Activated naive CD8-positive, alpha-beta T cell treated with anti-CD3 and anti-CD28 coated beads, Interleukin-2, amount 50 U/mL, for 24 hours (primary cell): Measurements from ENCODE around the gene UBAP1.
A peak's percentile ranks its signal among the peaks of the same experiment; 100 is the strongest.
"Not testable (repeated sequence)": the region's sequence is repeated elsewhere in the genome, so short reads cannot be mapped to it uniquely, and the experiment has no call there.

ENCODE experiments used
- ATAC-seq: fragments of 150-1000 bp; cut with Tn5 transposase; one replicate; pipeline ENCODE4 v1.10.0; 2021
- DNase-seq: peaks from one replicate; pipeline ENCODE4 v3.0.0; 2021
- H3K27ac Mint-ChIP-seq: one replicate; pipeline ENCODE4 v1.8.0; 2021; ENCODE audit warnings: mild to moderate bottlenecking, mixed read lengths
- H3K27me3 Mint-ChIP-seq: one replicate; pipeline ENCODE4 v1.8.0; 2021; ENCODE audit warnings: mixed read lengths
- H3K36me3 Mint-ChIP-seq: one replicate; pipeline ENCODE4 v1.8.0; 2021; ENCODE audit warnings: low read depth, mixed read lengths
- H3K4me1 Mint-ChIP-seq: one replicate; pipeline ENCODE4 v1.8.0; 2021; ENCODE audit warnings: mixed read lengths
- H3K4me3 Mint-ChIP-seq: one replicate; pipeline ENCODE4 v1.8.0; 2021; ENCODE audit warnings: mild to moderate bottlenecking, moderate library complexity, mixed read lengths
- H3K9me3 Mint-ChIP-seq: one replicate; pipeline ENCODE4 v1.8.0; 2021; ENCODE audit warnings: mixed read lengths

Gene UBAP1

DNA sequence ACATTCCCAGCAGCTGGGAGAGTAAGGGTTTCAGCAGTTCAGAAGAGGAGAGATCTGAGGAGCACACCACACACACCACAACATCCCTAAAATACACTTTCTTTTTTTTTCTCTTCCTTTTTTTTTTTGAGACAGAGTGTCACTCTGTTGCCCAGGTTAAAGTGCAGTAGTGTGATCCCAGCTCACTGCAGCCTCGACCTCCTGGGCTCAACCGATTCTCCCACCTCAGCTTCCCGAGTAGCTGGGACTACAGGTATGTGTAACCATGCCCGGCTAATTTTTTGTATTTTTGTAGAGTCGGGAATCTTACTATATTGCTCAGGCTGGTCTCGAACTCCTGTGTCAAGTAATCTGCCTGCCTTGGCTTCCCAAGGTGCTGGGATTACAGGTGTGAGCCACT lies 9.7 kb upstream of the UBAP1 start:
- Mint-ChIP-seq H3K27me3 (no peaks in the 10 kb centered on the region), H3K4me3 (no peak overlapping the region), H3K9me3 (no peaks in the 10 kb centered on the region), H3K4me1 (peaks cover 12% of the 10 kb centered on the region), H3K36me3 (no peaks in the 10 kb centered on the region), H3K27ac (no peak overlapping the region)
- ATAC-seq (no peak), DNase-seq (no peak)

DNA sequence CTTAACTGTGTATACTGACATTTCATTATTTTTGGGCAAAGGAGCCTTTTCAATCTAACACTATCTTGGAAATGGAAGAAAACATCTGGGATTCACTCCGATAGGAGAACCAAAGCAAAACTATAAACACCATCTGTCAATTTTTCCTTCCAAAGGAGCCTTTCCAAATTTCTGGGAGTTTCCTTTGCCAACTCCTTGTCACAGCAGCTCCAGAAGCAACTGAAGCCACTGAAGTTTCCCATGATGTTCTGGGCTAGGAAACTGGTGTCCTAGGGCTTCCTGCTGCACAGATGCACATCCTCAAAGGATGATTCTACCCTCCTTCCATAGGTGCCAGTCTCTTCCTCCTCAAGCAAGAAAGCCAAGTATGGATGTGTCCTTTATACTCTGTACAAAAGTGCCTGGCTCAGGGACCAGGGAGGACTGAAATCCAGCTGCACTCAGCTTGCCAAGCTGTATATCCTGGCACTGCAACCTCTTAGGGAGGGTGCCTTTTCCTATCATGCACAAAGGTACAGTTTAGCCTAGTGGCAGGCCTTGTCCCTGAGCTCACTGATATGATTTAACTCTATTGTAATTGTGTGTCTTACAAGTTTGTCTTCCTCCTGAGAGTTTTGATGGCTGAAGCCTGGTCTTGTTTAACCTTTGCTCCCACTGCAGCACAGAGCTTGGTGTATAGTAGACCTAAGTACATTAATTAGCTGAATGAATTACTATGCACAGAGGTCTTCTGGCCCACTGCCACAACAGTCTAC lies 8.4 kb upstream of the UBAP1 start:
- no peaks in the 10 kb centered on the region for H3K36me3 Mint-ChIP-seq
- ATAC-seq (no peak), DNase-seq (no peak)

GRCh38 chr9:34171753-34172535 lies 6.9 kb upstream of the UBAP1 start:
- DNase-seq (peak; percentile 48), ATAC-seq (peak; percentile 86)
- H3K9me3 Mint-ChIP-seq = no peaks in the 10 kb centered on the region
- H3K27me3 Mint-ChIP-seq = no peaks in the 10 kb centered on the region
- H3K36me3 Mint-ChIP-seq = no peaks in the 10 kb centered on the region
- H3K4me1 Mint-ChIP-seq = peaks cover 20% of the 10 kb centered on the region
- peak overlapping the region; percentile 60 for H3K4me3 Mint-ChIP-seq
- H3K27ac Mint-ChIP-seq = peak overlapping the region; percentile 70

More for the DNA sequence above, 8.4 kb upstream of the UBAP1 start:
- H3K9me3 Mint-ChIP-seq = no peaks in the 10 kb centered on the region
- H3K4me1 Mint-ChIP-seq = peaks cover 12% of the 10 kb centered on the region
- no peak overlapping the region for H3K4me3 Mint-ChIP-seq
- H3K27me3 Mint-ChIP-seq = no peaks in the 10 kb centered on the region
- H3K27ac Mint-ChIP-seq = no peak overlapping the region

- Mint-ChIP-seq H3K4me3 (no peak overlapping the region), H3K27ac (no peak overlapping the region), H3K36me3 (no peaks in the 10 kb centered on the region), H3K9me3 (no peaks in the 10 kb centered on the region), H3K27me3 (no peaks in the 10 kb centered on the region), H3K4me1 (peaks cover 41% of the 10 kb centered on the region)
- no peak for ATAC-seq
- no peak for DNase-seq
Measured at GRCh38 chr9:34176089-34176488, 2.8 kb upstream of the UBAP1 start.

DNA sequence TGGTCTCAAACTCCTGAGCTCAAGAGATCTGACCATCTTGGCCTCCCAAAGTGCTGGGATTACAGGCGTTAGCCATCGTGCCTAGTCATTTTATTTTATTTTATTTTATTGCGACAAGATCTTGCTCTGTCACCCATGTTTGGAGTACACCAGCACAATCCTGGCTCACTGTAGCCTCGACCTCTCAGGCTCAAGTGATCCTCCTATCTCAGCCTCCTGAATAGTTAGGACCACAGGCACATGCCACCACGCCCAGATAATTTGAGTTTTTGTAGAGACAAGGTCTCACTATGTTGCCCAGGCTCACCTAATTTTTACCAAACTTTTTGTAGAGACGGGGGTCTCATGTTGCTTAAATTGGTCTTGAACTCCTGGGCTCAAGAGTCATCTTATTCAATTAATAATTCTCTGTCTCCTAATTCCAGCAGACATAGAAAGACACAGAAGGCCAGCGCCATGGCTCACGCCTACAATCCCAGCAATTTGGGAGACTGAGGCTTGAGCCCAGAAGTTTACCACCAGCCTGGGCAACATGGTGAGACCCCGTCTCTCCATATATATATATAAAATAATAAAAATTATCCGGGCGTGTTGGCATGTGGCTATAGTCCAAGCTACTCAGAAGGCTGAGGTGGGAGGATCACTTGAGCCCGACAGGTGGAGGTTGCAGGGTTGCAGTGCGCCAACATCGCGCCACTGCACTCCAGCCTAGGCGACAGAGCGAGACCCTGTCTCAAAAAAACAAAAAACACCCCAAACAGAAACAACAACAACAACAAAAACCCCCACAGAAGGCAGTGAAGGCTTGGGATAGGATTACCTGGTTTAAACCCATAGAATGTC lies 1.0 kb upstream of the UBAP1 start:
- H3K27ac Mint-ChIP-seq = peak overlapping the region; percentile 97
- H3K9me3 Mint-ChIP-seq = no peaks in the 10 kb centered on the region
- H3K27me3 Mint-ChIP-seq = no peaks in the 10 kb centered on the region
- DNase-seq (no peak), ATAC-seq (no peak)
- peaks cover 29% of the 10 kb centered on the region for H3K4me1 Mint-ChIP-seq
- H3K36me3 Mint-ChIP-seq = no peaks in the 10 kb centered on the region
- peak overlapping the region; percentile 99 for H3K4me3 Mint-ChIP-seq

DNA sequence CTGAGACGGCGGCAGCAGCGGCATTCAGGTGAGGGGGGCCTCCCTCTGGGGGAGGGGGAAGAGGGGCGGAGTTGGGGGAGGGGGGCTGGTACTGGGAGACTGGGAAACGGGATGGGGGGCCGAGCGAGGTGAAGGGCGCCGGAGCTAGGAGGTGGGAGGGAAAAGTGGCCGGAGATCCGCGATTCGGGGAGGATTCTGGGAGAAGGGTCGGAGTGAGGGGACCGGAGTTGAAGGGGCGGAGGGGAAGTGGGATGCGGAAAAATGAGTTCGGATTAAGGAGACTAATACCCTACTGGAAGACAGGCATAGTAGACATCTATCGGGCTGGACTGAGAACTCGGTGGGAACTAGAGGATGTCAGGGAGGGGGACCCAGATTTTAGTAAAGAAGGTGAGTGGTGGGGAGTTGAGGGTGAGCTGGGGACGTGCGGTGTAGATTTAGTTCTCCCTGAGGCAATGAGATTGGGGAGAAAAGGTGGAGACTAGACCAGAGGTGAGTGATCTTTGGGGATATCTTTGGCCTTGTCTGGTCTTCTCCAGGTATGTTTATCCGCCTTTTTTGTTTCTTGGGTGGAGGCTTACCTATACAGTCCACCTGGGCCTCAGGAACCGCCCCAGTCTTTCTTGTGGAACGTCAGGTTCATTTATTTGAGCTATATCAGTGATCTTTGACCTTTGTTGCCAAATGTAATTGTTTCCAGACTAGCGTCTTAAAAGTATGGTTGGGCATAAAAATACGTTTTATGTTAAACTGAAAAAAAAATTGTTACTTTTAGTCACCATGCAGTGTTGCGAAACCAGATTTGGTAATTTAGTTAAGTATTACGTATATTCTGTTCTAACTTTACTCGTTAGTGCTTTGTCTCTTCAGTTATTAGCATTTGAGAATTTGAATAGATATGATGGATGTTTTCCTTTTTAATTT lies 632 bp downstream of the UBAP1 start:
- peak; percentile 3 for ATAC-seq
- H3K4me3 Mint-ChIP-seq = peak overlapping the region; percentile 99
- peak overlapping the region; percentile 97 for H3K27ac Mint-ChIP-seq
- H3K4me1 Mint-ChIP-seq = peaks cover 29% of the 10 kb centered on the region
- H3K27me3 Mint-ChIP-seq = no peaks in the 10 kb centered on the region
- peaks cover 4% of the 10 kb centered on the region for H3K36me3 Mint-ChIP-seq
- H3K9me3 Mint-ChIP-seq = no peaks in the 10 kb centered on the region
- DNase-seq = no peak

GRCh38 chr9:34185778-34186551 lies 7.1 kb downstream of the UBAP1 start:
- Mint-ChIP-seq H3K27ac (peak overlapping the region; percentile 75), H3K27me3 (no peaks in the 10 kb centered on the region), H3K36me3 (peaks cover 15% of the 10 kb centered on the region), H3K4me3 (no peak overlapping the region), H3K9me3 (no peaks in the 10 kb centered on the region), H3K4me1 (peaks cover 38% of the 10 kb centered on the region)
- peak; percentile 99 for ATAC-seq
- DNase-seq = no peak

DNA sequence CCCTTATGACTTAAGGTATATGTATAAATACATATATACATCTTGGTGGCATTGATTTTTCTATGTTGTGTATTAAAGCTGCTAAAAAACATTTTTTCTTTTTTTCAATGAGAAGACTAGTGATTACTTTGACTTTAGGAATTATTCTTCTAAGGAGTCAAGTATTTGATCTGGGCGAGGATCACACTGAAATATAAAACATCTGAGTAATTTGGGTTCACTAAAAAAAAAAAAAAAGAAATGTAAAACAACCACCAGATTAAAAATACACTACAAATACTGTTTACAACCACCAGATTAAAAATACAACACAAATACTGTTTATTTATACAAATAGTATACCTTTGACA lies 9.0 kb downstream of the UBAP1 start:
- Mint-ChIP-seq H3K4me1 (peaks cover 52% of the 10 kb centered on the region), H3K9me3 (no peaks in the 10 kb centered on the region), H3K4me3 (no peak overlapping the region), H3K27ac (no peak overlapping the region), H3K36me3 (peaks cover 15% of the 10 kb centered on the region), H3K27me3 (no peaks in the 10 kb centered on the region)
- ATAC-seq (no peak), DNase-seq (no peak)

GRCh38 chr9:34190996-34191892 lies 12.4 kb downstream of the UBAP1 start:
- peaks cover 56% of the 10 kb centered on the region for H3K4me1 Mint-ChIP-seq
- peaks cover 5% of the 10 kb centered on the region for H3K36me3 Mint-ChIP-seq
- ATAC-seq = no peak
- H3K27me3 Mint-ChIP-seq = no peaks in the 10 kb centered on the region
- DNase-seq = no peak
- H3K4me3 Mint-ChIP-seq = no peak overlapping the region
- H3K27ac Mint-ChIP-seq = no peak overlapping the region
- no peaks in the 10 kb centered on the region for H3K9me3 Mint-ChIP-seq

GRCh38 chr9:34195143-34195542 lies 16.3 kb downstream of the UBAP1 start:
- Mint-ChIP-seq H3K4me1 (peaks cover 50% of the 10 kb centered on the region), H3K4me3 (no peak overlapping the region), H3K27ac (no peak overlapping the region), H3K27me3 (no peaks in the 10 kb centered on the region), H3K36me3 (peaks cover 8% of the 10 kb centered on the region), H3K9me3 (no peaks in the 10 kb centered on the region)
- no peak for DNase-seq
- no peak for ATAC-seq

DNA sequence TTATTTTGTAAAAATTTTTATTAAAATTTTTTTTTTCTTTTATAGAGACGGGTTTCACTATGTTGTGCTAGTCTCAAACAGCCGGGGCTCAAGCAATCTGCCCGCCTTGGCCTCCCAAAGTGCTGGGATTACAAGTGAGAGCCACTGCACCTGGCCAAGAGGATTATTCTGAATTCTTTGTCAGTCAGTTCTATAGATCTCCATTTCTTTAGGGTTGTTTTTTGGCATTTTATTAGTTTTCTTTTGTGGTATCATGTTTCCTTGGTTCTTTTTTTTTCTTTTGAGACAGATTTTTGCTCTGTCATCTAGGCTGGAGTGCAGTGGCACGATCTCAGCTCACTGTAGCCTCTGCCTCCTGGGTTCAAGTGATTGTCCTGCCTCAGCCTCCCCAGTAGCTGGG lies 18.4 kb downstream of the UBAP1 start:
- H3K36me3 Mint-ChIP-seq = peaks cover 11% of the 10 kb centered on the region
- H3K4me3 Mint-ChIP-seq = not testable (repeated sequence)

GRCh38 chr9:34197756-34198711 lies 19.2 kb downstream of the UBAP1 start:
- no peak overlapping the region for H3K27ac Mint-ChIP-seq
- no peak for ATAC-seq
- DNase-seq = no peak

More for the DNA sequence above, 18.4 kb downstream of the UBAP1 start:
- not testable (repeated sequence) for H3K9me3 Mint-ChIP-seq, H3K27ac Mint-ChIP-seq, DNase-seq, ATAC-seq, H3K27me3 Mint-ChIP-seq
- H3K4me1 Mint-ChIP-seq = peaks cover 40% of the 10 kb centered on the region

More at GRCh38 chr9:34197756-34198711, 19.2 kb downstream of the UBAP1 start:
- no peaks in the 10 kb centered on the region for H3K27me3 Mint-ChIP-seq
- H3K9me3 Mint-ChIP-seq = no peaks in the 10 kb centered on the region
- H3K4me1 Mint-ChIP-seq = peaks cover 36% of the 10 kb centered on the region
- H3K36me3 Mint-ChIP-seq = peaks cover 11% of the 10 kb centered on the region
- H3K4me3 Mint-ChIP-seq = no peak overlapping the region
